HCT116 (cell line): ENCODE results near the gene PANK4. TPM values are rescaled to one million over a fixed set of nuclear protein-coding genes. Genes with fewer than 3 reads are reported as not detected.

ENCODE experiments used
- ATAC-seq: fragments of 200-7000 bp; cut with Tn5 transposase; 2 replicates; pipeline ENCODE4 v1.9.1; 2020; ENCODE audit warnings: mild to moderate bottlenecking, moderate library complexity
- BruUV-seq: library from RNA; stranded (reverse); fragments of 400-500 nt; replicated peaks from 2 replicates; lab custom pipeline; 2021; lab: Mats Ljungman, UMichigan
- CTCF ChIA-PET: fragments of 300-600 bp; sonication (Branson Sonifier 250); formaldehyde crosslinking; loops from one replicate; lab custom pipeline; 2021; ENCODE audit warnings: antibody characterized with exemption; lab: Charles Lee
- POLR2A ChIA-PET: fragments of 300-600, 350-600 bp; sonication (Branson Sonifier 250); formaldehyde crosslinking; loops from one replicate; lab custom pipeline; 2021; ENCODE audit warnings: antibody characterized with exemption; lab: Charles Lee
- RAD21 ChIA-PET, 2 experiments: fragments of 300-600 bp; sonication (Branson Sonifier 250); formaldehyde crosslinking; loops; one replicate each; lab custom pipeline; 2023; ENCODE audit warnings: low total read pairs in 2 of 2; ENCODE audit not compliant: uncharacterized antibody in 2 of 2, unreplicated experiment in 2 of 2, low non-redundant PET in 1 of 2; lab: Charles Lee
- DNase-seq: peaks from one replicate; pipeline ENCODE4 v3.0.0-alpha.2; 2010; ENCODE audit warnings: low read depth, low spot score
- H2AFZ ChIP-seq: fragments of 200-600 bp; shearing (Covaris generic), sonication (generic); 2 replicates; pipeline ENCODE4 v1.6.1; 2017; ENCODE audit warnings: low read depth, mixed run types, mixed read lengths, antibody characterized with exemption, low read length; ENCODE audit not compliant: poor library complexity, severe bottlenecking
- H3K27ac ChIP-seq: 2 replicates; pipeline ENCODE4 v1.5.1; 2012; ENCODE audit warnings: low read depth, low read length
- H3K27me3 ChIP-seq: fragments of 200-600 bp; sonication (generic); 2 replicates; pipeline ENCODE4 v1.6.1; 2016; ENCODE audit warnings: mixed run types, low read length, mixed read lengths; ENCODE audit not compliant: insufficient read depth
- H3K36me3 ChIP-seq, 2 experiments: fragments of 200-500 bp in 1 of 2; fragments of 200-600 bp in 1 of 2; sonication (Bioruptor generic) in 1 of 2; sonication (generic) in 1 of 2; 2 replicates each; pipeline versions ENCODE4 v1.5.1 to v1.6.1; 2014 to 2016; ENCODE audit warnings: low read length in 2 of 2, inconsistent platforms in 1 of 2, mixed read lengths in 1 of 2, mixed run types in 1 of 2; ENCODE audit not compliant: insufficient read depth in 2 of 2, control insufficient read depth in 1 of 2
- H3K4me1 ChIP-seq, 2 experiments: fragments of 200-600 bp in 1 of 2; sonication (generic) in 1 of 2; 2 replicates each; pipeline versions ENCODE4 v1.5.1 to v1.6.1; 2012 to 2017; ENCODE audit warnings: low read length in 2 of 2, inconsistent platforms in 1 of 2, mild to moderate bottlenecking in 1 of 2, mixed read lengths in 1 of 2, mixed run types in 1 of 2, moderate library complexity in 1 of 2; ENCODE audit not compliant: insufficient read depth in 2 of 2, control insufficient read depth in 1 of 2
- H3K4me2 ChIP-seq: fragments of 200-600 bp; sonication (generic); 2 replicates; pipeline ENCODE4 v1.6.1; 2017; ENCODE audit warnings: mixed run types, low read length, mixed read lengths
- H3K4me3 ChIP-seq, 2 experiments: fragments of 200-600 bp in 1 of 2; sonication (generic) in 1 of 2; replicated peaks in 1 of 2; 2 replicates each; pipeline ENCODE4 v1.5.1; 2011 to 2016; ENCODE audit warnings: low read length in 2 of 2, control low read depth in 1 of 2, low read depth in 1 of 2, mild to moderate bottlenecking in 1 of 2, mixed read lengths in 1 of 2, mixed run types in 1 of 2
- H3K79me2 ChIP-seq: fragments of 200-600 bp; sonication (generic); 2 replicates; pipeline ENCODE4 v1.6.1; 2017; ENCODE audit warnings: mild to moderate bottlenecking, mixed run types, low read length, moderate library complexity, mixed read lengths; ENCODE audit not compliant: insufficient read depth
- H3K9ac ChIP-seq: fragments of 200-600 bp; sonication (generic); 2 replicates; pipeline ENCODE4 v1.6.1; 2016; ENCODE audit warnings: low read length, mixed read lengths
- H3K9me2 ChIP-seq: fragments of 200-600 bp; sonication (generic), shearing (Covaris generic); 2 replicates; pipeline ENCODE4 v1.6.1; 2017; ENCODE audit warnings: mixed run types, mild to moderate bottlenecking, moderate library complexity; ENCODE audit not compliant: insufficient read depth
- H3K9me3 ChIP-seq, 2 experiments: fragments of 200-500 bp in 1 of 2; fragments of 200-600 bp in 1 of 2; sonication (Bioruptor generic) in 1 of 2; sonication (generic) in 1 of 2; 2 replicates each; pipeline ENCODE4 v1.6.1; 2014 to 2017; ENCODE audit warnings: low read length in 2 of 2, mixed read lengths in 2 of 2, inconsistent platforms in 1 of 2, low read depth in 1 of 2, mild to moderate bottlenecking in 1 of 2, mixed run types in 1 of 2, moderate library complexity in 1 of 2; ENCODE audit not compliant: control insufficient read depth in 1 of 2, insufficient read depth in 1 of 2
- H4K20me1 ChIP-seq: fragments of 200-600 bp; sonication (generic), shearing (Covaris generic); 2 replicates; pipeline ENCODE4 v1.6.1; 2017; ENCODE audit warnings: mixed run types, mild to moderate bottlenecking, moderate library complexity; ENCODE audit not compliant: insufficient read depth
- CEBPB ChIP-seq: IDR thresholded peaks from 2 replicates; pipeline ENCODE4 v1.6.1; 2012; ENCODE audit warnings: low read depth
- EZH2 ChIP-seq: fragments of 200-600 bp; sonication (generic); IDR thresholded peaks from 2 replicates; pipeline ENCODE4 v1.6.1; 2017; ENCODE audit warnings: antibody characterized with exemption, mixed run types
- JUND ChIP-seq: IDR thresholded peaks from 2 replicates; pipeline ENCODE4 v1.6.1; 2012
- REST ChIP-seq: IDR thresholded peaks from 2 replicates; pipeline ENCODE4 v1.6.1; 2012; ENCODE audit warnings: low read depth
- SIN3A ChIP-seq: IDR thresholded peaks from 2 replicates; pipeline ENCODE4 v1.6.1; 2012; ENCODE audit warnings: low read depth
- intact Hi-C: fragments of 100-400 bp; cut with micrococcal nuclease; formaldehyde crosslinking; loops from 2 replicates; pipeline ENCODE4 v1.10.0; 2022
- total RNA-seq: library from RNA; stranded (reverse); gene quantifications from one replicate; pipeline ENCODE4 v1.2.1, GENCODE V29; 2021; ENCODE audit not compliant: unreplicated experiment

Gene PANK4
- total RNA-seq, 1 experiment from 2014 or later = 38.5 TPM

GRCh38 chr1:2495026-2495425 lies 31.4 kb downstream of the PANK4 start (continued):
- no peak for TF ChIP-seq REST
- TF ChIP-seq, all 23 proteins: peak for 0

GRCh38 chr1:2494323-2494693 lies 32.1 kb downstream of the PANK4 start:
- H3K27ac ChIP-seq = no peak overlapping the region
- POLR2A ChIA-PET = no interaction called here
- DNase-seq (peak; percentile 33), ATAC-seq (peak; percentile 68)
- peak overlapping the region; percentile 23; the same call in 1 of the 2 replicates for H3K4me2 ChIP-seq
- H3K9me2 ChIP-seq = no peaks in the 10 kb centered on the region
- CTCF ChIA-PET = no interaction called here
- no peaks in the 10 kb centered on the region for H3K9me3 ChIP-seq
- no peaks in the 10 kb centered on the region for H3K36me3 ChIP-seq
- BruUV-seq = no TSS peak
- no peak overlapping the region for H2AFZ ChIP-seq
- intact Hi-C loops = loop anchor here (1.0 kb wide), 1 partner anchor 43 kb away; no protein-coding TSS in a partner anchor
- no peaks in the 10 kb centered on the region for H3K79me2 ChIP-seq
- H3K4me1 ChIP-seq = peaks cover 9 to 11% of the 10 kb centered on the region in 2 experiments; a peak in 3 of 4 replicates
- no peak overlapping the region for H3K4me3 ChIP-seq
- no peaks in the 10 kb centered on the region for H3K27me3 ChIP-seq
- H4K20me1 ChIP-seq = no peaks in the 10 kb centered on the region
- RAD21 ChIA-PET = no interaction called here
- TF ChIP-seq CEBPB (peak; percentile 99), EZH2 (no peak), JUND (no peak), SIN3A (no peak), REST (no peak)
- TF ChIP-seq, all 23 proteins: peak for 1
- H3K9ac ChIP-seq = no peak overlapping the region
